Progenitor cell of endocrine pancreas (in vitro differentiated cells): ENCODE results near the gene ZFP91. TPM values are rescaled to one million over a fixed set of nuclear protein-coding genes. Genes with fewer than 3 reads are reported as not detected.

ENCODE experiments used
- DNase-seq: peaks from one replicate; pipeline ENCODE4 v3.0.0; 2021; ENCODE audit warnings: low spot score; ENCODE audit not compliant: unreplicated experiment
- H3K27ac Mint-ChIP-seq: 2 replicates; pipeline ENCODE4 v1.8.0; 2021; ENCODE audit warnings: mild to moderate bottlenecking, moderate library complexity, mixed read lengths
- H3K27me3 Mint-ChIP-seq: 2 replicates; pipeline ENCODE4 v1.8.0; 2021; ENCODE audit warnings: mixed read lengths
- H3K36me3 Mint-ChIP-seq: 2 replicates; pipeline ENCODE4 v1.8.0; 2022; ENCODE audit warnings: mixed read lengths; ENCODE audit not compliant: insufficient read depth
- H3K4me1 Mint-ChIP-seq: 2 replicates; pipeline ENCODE4 v1.8.0; 2021; ENCODE audit warnings: low read depth, mixed read lengths
- H3K4me3 Mint-ChIP-seq: 2 replicates; pipeline ENCODE4 v1.8.0; 2021; ENCODE audit warnings: low read depth, mild to moderate bottlenecking, moderate library complexity, mixed read lengths
- H3K9me3 Mint-ChIP-seq: 2 replicates; pipeline ENCODE4 v1.8.0; 2021; ENCODE audit warnings: low read depth, mixed read lengths
- total RNA-seq: library from RNA; stranded (reverse); gene quantifications from 2 replicates; pipeline ENCODE4 v1.2.1, GENCODE V29; 2021
- TF ChIP-seq, protein P1 (sequence below): fragments of 200-600 bp; sonication (generic); IDR thresholded peaks from one replicate; pipeline ENCODE4 v1.5.0; 2021; ENCODE audit warnings: antibody characterized with exemption, mild to moderate bottlenecking; ENCODE audit not compliant: unreplicated experiment

The ZFP91 gene
- total RNA-seq, 1 donor from 2014 or later: 51.2 TPM

DNA sequence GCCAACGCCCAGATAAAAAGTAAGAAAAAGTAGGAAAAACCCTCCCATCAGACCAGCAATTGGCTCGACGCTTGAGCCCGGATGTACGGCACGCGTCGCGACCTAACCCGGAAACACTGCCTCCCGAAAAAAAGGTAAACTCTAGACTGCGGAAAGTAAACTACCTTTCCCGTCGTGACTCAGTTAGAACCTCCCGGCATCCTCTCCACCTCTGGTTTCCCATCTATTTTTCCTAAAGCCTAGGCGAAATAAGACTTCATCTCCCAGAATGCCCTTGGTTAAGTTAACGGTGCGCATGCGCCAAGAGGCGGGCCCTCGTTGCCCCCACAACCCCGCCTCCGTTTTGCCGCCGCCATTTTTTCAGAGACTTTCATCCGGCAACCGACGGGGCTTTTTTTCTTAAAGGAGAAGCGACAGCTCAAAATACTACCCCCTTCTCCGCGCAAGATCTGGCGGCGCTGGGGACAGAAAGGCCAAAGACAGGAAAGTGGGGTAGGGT is 678 bp upstream of the ZFP91 start:
- no peaks in the 10 kb centered on the region for H3K9me3 Mint-ChIP-seq
- H3K4me1 Mint-ChIP-seq: peaks cover 31% of the 10 kb centered on the region
- peak overlapping the region; percentile 99 for H3K4me3 Mint-ChIP-seq
- peak overlapping the region; percentile 100 for H3K27ac Mint-ChIP-seq
- TF ChIP-seq, protein P1, sequence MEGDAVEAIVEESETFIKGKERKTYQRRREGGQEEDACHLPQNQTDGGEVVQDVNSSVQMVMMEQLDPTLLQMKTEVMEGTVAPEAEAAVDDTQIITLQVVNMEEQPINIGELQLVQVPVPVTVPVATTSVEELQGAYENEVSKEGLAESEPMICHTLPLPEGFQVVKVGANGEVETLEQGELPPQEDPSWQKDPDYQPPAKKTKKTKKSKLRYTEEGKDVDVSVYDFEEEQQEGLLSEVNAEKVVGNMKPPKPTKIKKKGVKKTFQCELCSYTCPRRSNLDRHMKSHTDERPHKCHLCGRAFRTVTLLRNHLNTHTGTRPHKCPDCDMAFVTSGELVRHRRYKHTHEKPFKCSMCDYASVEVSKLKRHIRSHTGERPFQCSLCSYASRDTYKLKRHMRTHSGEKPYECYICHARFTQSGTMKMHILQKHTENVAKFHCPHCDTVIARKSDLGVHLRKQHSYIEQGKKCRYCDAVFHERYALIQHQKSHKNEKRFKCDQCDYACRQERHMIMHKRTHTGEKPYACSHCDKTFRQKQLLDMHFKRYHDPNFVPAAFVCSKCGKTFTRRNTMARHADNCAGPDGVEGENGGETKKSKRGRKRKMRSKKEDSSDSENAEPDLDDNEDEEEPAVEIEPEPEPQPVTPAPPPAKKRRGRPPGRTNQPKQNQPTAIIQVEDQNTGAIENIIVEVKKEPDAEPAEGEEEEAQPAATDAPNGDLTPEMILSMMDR: no peak
- no peaks in the 10 kb centered on the region for H3K27me3 Mint-ChIP-seq
- peak; percentile 84 for DNase-seq
- no peaks in the 10 kb centered on the region for H3K36me3 Mint-ChIP-seq

DNA sequence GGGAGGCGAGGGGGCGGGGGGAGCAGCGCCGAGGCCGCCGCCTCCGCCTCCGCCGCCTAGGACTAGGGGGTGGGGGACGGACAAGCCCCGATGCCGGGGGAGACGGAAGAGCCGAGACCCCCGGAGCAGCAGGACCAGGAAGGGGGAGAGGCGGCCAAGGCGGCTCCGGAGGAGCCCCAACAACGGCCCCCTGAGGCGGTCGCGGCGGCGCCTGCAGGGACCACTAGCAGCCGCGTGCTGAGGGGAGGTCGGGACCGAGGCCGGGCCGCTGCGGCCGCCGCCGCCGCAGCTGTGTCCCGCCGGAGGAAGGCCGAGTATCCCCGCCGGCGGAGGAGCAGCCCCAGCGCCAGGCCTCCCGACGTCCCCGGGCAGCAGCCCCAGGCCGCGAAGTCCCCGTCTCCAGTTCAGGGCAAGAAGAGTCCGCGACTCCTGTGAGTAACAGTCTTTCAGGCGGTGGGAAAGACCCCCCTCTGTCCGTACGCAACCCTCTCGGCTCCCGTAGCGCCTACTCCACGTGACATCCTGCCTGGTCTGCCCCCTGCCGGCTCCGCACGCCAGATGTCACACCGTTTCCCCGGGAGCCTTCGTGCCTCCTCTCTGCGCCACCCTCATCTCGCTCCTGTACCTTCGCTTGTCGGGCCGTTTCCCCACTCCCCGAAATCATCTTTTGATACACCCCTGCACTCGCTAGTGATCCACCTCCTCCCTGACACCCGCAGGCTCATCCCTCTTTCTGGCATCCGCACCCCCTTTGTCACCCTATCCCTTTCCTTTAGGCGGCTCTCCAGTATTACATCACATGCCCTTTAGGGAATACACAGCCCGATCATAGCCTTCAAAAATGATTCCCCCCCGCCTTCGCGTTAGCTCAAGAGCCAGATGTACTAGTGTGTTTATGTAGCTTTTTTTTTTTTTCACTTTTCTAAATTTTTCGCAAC is 598 bp downstream of the ZFP91 start:
- H3K4me3 Mint-ChIP-seq: peak overlapping the region; percentile 99
- peak overlapping the region; percentile 100 for H3K27ac Mint-ChIP-seq
- H3K4me1 Mint-ChIP-seq: peaks cover 35% of the 10 kb centered on the region
- no peaks in the 10 kb centered on the region for H3K9me3 Mint-ChIP-seq
- no peaks in the 10 kb centered on the region for H3K27me3 Mint-ChIP-seq
- no peaks in the 10 kb centered on the region for H3K36me3 Mint-ChIP-seq
- DNase-seq: peak; percentile 84
- TF ChIP-seq, protein P1: peak; percentile 77

DNA sequence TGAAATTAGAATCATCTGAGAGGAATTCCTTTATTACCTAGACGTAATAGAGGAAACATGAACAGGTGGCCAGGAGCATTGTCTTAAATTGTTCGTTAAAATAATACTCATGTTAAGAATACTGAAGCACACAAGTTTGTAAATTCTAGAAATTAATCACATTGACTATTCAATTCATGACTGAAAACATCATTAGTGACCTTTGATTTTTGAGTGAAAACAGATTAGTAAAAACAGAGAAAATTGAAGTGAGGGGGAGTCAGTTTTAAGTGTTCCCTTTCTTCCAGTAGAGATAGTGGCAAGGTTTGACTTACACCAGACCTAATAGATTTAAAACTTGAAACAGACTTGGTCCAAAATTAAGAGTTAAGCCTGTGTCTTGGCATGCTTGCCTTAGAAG is 1.4 kb downstream of the ZFP91 start:
- Mint-ChIP-seq H3K4me3 (peak overlapping the region; percentile 99), H3K27ac (peak overlapping the region; percentile 99), H3K27me3 (no peaks in the 10 kb centered on the region), H3K36me3 (no peaks in the 10 kb centered on the region), H3K9me3 (no peaks in the 10 kb centered on the region), H3K4me1 (peaks cover 35% of the 10 kb centered on the region)
- DNase-seq: no peak
- TF ChIP-seq, protein P1: no peak

DNA sequence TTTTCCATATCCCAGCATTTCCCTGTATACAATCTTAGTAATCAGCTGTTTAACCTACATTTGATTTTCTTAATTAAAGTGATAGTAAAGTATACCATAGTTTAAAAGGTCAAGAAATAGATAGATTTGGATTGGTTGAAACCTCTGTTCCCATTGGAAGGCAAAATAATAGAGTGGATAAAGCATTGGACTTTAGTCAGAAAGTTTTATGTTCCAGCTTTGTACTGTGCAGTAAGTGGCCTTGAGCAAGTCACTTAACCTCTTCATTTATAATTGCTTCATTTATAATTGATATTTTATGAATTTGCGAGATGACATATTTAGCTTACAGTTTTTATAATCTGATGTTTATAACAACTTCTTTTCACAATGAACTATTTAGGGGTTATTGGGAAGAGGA is 3.6 kb downstream of the ZFP91 start:
- Mint-ChIP-seq H3K27ac (no peak overlapping the region), H3K9me3 (no peaks in the 10 kb centered on the region), H3K36me3 (peaks cover 2% of the 10 kb centered on the region), H3K27me3 (no peaks in the 10 kb centered on the region), H3K4me3 (no peak overlapping the region), H3K4me1 (peaks cover 27% of the 10 kb centered on the region)
- TF ChIP-seq, protein P1: no peak
- DNase-seq: no peak

DNA sequence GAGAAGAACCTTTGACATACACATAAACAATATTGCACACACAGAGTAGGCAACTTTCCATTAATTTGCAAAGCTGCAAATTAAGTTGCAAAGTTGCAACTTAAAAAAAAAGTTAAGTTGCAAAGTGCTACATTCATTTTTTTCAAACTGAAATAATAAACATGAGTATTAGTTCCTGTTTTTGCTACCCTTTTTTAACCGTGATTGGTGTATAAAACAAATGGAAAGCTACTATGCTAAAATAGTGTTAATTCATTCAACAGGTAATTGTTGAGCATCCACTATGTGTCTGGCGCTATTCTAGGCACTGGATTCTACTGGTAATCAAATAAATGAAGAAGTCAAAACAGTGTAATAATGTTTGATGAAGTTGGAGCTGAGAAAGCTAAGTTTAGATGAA is 8.1 kb downstream of the ZFP91 start:
- TF ChIP-seq, protein P1: no peak
- H3K9me3 Mint-ChIP-seq: no peaks in the 10 kb centered on the region
- H3K27me3 Mint-ChIP-seq: no peaks in the 10 kb centered on the region
- H3K36me3 Mint-ChIP-seq: peaks cover 3% of the 10 kb centered on the region
- H3K4me1 Mint-ChIP-seq: peaks cover 12% of the 10 kb centered on the region
- DNase-seq: no peak
- H3K27ac Mint-ChIP-seq: no peak overlapping the region
- no peak overlapping the region for H3K4me3 Mint-ChIP-seq
